Stimulated activated CD4-positive, alpha-beta T cell treated with anti-CD3 and anti-CD28 coated beads, Interleukin-2, amount 100 ng/mL, for 24 hours (primary cell): ENCODE results near the gene MEF2C.
"Not testable (repeated sequence)": the region's sequence is repeated elsewhere in the genome, so short reads cannot be mapped to it uniquely, and the experiment has no call there.

Source experiments
- DNase-seq, 2 donors: peaks; one replicate each; pipeline ENCODE4 v3.0.0-alpha.2; 2020

Gene MEF2C

GRCh38 chr5:88793797-88794196, 89.2 kb downstream of the MEF2C start:
- DNase-seq = not testable (repeated sequence)

- DNase-seq = no peak
Measured at GRCh38 chr5:88792144-88792840, 90.7 kb downstream of the MEF2C start.

- no peak for DNase-seq
Measured at GRCh38 chr5:88787856-88788255, 95.1 kb downstream of the MEF2C start.

- DNase-seq = no peak
Measured at GRCh38 chr5:88786789-88787188, 96.2 kb downstream of the MEF2C start.

GRCh38 chr5:88785746-88786565, 97.0 kb downstream of the MEF2C start:
- peak in 1 of 2 donors; percentile 6 for DNase-seq

- no peak for DNase-seq
Measured at GRCh38 chr5:88782571-88782970, 100.4 kb downstream of the MEF2C start.

GRCh38 chr5:88780736-88781135, 102.2 kb downstream of the MEF2C start:
- no peak for DNase-seq

- peak in 1 of 2 donors; percentile 12 for DNase-seq
Measured at GRCh38 chr5:88778736-88779135, 104.2 kb downstream of the MEF2C start.

GRCh38 chr5:88776692-88777091, 106.3 kb downstream of the MEF2C start:
- DNase-seq = no peak

- no peak for DNase-seq
Measured at GRCh38 chr5:88772831-88773230, 110.2 kb downstream of the MEF2C start.

- no peak for DNase-seq
Measured at GRCh38 chr5:88772047-88772446, 110.9 kb downstream of the MEF2C start.

- DNase-seq = no peak
Measured at GRCh38 chr5:88770276-88771257, 112.4 kb downstream of the MEF2C start.

GRCh38 chr5:88769165-88769564, 113.8 kb downstream of the MEF2C start:
- DNase-seq = no peak

GRCh38 chr5:88768411-88768810, 114.6 kb downstream of the MEF2C start:
- DNase-seq = no peak

- DNase-seq = no peak
Measured at GRCh38 chr5:88765798-88766197, 117.2 kb downstream of the MEF2C start.

- DNase-seq = no peak
Measured at GRCh38 chr5:88765171-88765570, 117.8 kb downstream of the MEF2C start.

- DNase-seq = no peak
Measured at GRCh38 chr5:88761939-88762338, 121.0 kb downstream of the MEF2C start.

- no peak for DNase-seq
Measured at GRCh38 chr5:88761269-88761850, 121.6 kb downstream of the MEF2C start.

GRCh38 chr5:88760527-88760926, 122.5 kb downstream of the MEF2C start:
- no peak for DNase-seq

GRCh38 chr5:88758591-88758990, 124.4 kb downstream of the MEF2C start:
- DNase-seq = no peak

- no peak for DNase-seq
Measured at GRCh38 chr5:88758184-88758583, 124.8 kb downstream of the MEF2C start.

GRCh38 chr5:88756953-88757352, 126.0 kb downstream of the MEF2C start:
- DNase-seq = no peak

GRCh38 chr5:88748666-88749065, 134.3 kb downstream of the MEF2C start:
- no peak for DNase-seq
